ENCODE results near the gene SH2D4B.

DNA sequence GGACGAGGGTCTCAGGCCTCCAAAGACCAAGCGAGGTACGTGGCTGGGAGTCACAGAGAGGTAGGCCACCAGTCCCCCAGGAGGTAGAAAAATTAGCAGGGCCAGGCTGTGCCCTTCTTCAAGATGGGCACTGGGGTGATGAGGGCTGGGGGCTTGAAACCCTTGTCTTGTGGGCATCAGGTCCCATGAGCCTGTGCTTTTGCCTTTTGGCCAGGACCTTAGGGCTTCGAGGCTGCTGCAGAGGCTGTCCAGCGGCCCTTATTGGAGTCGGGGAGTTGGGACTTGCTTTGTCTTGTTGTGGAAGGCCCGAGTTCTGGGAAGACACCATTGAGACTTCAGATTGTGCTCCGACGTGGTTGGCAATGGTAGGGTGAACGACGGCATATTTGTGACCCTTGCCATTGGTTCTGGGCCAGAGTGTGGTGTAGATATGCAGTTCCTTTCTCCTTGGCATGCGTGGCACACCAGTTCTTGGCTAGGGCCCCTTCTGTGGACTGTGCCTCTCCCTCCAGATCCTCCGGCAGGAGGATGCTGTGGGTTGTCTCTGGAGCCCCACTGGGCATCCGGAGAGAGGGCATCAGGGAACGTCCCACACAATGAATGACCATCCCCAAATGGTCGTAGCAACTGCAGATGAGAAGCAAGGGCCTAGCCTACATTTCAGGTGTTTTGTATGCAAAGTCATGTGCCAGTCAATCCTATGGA is 931 bp downstream of the SH2D4B start:
- TF ChIP-seq EZH2 (IDR thresholded peaks at IDR 0.05; ENCODE audit: borderline replicate concordance, insufficient read depth, low read length, poor library complexity, severe bottlenecking) (no peak), EP300 (conservative IDR thresholded peaks at IDR 0.05; ENCODE audit: poor library complexity, severe bottlenecking) (no peak), POLR2AphosphoS5 (IDR thresholded peaks at IDR 0.05) (no peak), RAD21 (conservative IDR thresholded peaks at IDR 0.05) (no peak)
- TF ChIP-seq, protein P1, sequence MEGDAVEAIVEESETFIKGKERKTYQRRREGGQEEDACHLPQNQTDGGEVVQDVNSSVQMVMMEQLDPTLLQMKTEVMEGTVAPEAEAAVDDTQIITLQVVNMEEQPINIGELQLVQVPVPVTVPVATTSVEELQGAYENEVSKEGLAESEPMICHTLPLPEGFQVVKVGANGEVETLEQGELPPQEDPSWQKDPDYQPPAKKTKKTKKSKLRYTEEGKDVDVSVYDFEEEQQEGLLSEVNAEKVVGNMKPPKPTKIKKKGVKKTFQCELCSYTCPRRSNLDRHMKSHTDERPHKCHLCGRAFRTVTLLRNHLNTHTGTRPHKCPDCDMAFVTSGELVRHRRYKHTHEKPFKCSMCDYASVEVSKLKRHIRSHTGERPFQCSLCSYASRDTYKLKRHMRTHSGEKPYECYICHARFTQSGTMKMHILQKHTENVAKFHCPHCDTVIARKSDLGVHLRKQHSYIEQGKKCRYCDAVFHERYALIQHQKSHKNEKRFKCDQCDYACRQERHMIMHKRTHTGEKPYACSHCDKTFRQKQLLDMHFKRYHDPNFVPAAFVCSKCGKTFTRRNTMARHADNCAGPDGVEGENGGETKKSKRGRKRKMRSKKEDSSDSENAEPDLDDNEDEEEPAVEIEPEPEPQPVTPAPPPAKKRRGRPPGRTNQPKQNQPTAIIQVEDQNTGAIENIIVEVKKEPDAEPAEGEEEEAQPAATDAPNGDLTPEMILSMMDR (IDR thresholded peaks at IDR 0.05; ENCODE audit: poor library complexity, severe bottlenecking): no peak
